WTC11 (cell line): ENCODE results near the gene RXRA. TPM values are rescaled to one million over a fixed set of nuclear protein-coding genes. Genes with fewer than 3 reads are reported as not detected.

ENCODE experiments used
- ATAC-seq: fragments of 200-7000 bp; cut with Tn5 transposase; 2 replicates; pipeline ENCODE4 v1.10.0; 2021; ENCODE audit warnings: mild to moderate bottlenecking, moderate library complexity
- CTCF ChIA-PET: fragments of 300-600 bp; sonication (Branson Sonifier 250); formaldehyde crosslinking; loops from one replicate; lab custom pipeline; 2021; ENCODE audit warnings: antibody characterized with exemption; lab: Charles Lee
- POLR2A ChIA-PET: fragments of 350-600 bp; sonication (Branson Sonifier 250); formaldehyde crosslinking; loops from one replicate; lab custom pipeline; 2021; ENCODE audit warnings: antibody characterized with exemption; lab: Charles Lee
- DNase-seq: peaks from one replicate; pipeline ENCODE4 v3.0.0; 2021; ENCODE audit warnings: low spot score
- H3K27ac Mint-ChIP-seq: 2 replicates; pipeline ENCODE4 v1.8.0; 2021; ENCODE audit warnings: mixed read lengths
- H3K27me3 Mint-ChIP-seq: 2 replicates; pipeline ENCODE4 v1.8.0; 2021; ENCODE audit warnings: low read depth, mild to moderate bottlenecking, moderate library complexity, mixed read lengths
- H3K36me3 Mint-ChIP-seq: 2 replicates; pipeline ENCODE4 v1.8.0; 2021; ENCODE audit warnings: mixed read lengths
- H3K4me1 Mint-ChIP-seq: 2 replicates; pipeline ENCODE4 v1.8.0; 2022; ENCODE audit warnings: mixed read lengths
- H3K4me3 Mint-ChIP-seq: 2 replicates; pipeline ENCODE4 v1.8.0; 2021; ENCODE audit warnings: mild to moderate bottlenecking, moderate library complexity, mixed read lengths
- H3K9me3 Mint-ChIP-seq: 2 replicates; pipeline ENCODE4 v1.8.0; 2021; ENCODE audit warnings: mixed read lengths
- ATF1 ChIP-seq: sonication (generic); formaldehyde crosslinking; IDR thresholded peaks from 2 replicates; pipeline ENCODE4 v1.8.1; 2023; ENCODE audit warnings: mild to moderate bottlenecking, moderate library complexity, missing genetic modification reagents
- CREB1 ChIP-seq: sonication (generic); formaldehyde crosslinking; IDR thresholded peaks from 2 replicates; pipeline ENCODE4 v1.8.0; 2023; ENCODE audit warnings: mild to moderate bottlenecking, missing genetic modification reagents
- EMX1 ChIP-seq: fragments of 250-450 bp; sonication (Bioruptor Pico); IDR thresholded peaks from 2 replicates; pipeline ENCODE4 v1.8.0; 2021; ENCODE audit warnings: mild to moderate bottlenecking
- FOXJ3 ChIP-seq: sonication (generic); formaldehyde crosslinking; IDR thresholded peaks from 2 replicates; pipeline ENCODE4 v1.9.0; 2021; ENCODE audit warnings: missing genetic modification reagents, mild to moderate bottlenecking, borderline replicate concordance
- FOXP4 ChIP-seq: sonication (generic); formaldehyde crosslinking; IDR thresholded peaks from 2 replicates; pipeline ENCODE4 v1.8.0; 2022; ENCODE audit warnings: mild to moderate bottlenecking, missing genetic modification reagents
- HMGA2 ChIP-seq: fragments of 250-450 bp; sonication (Bioruptor Pico); IDR thresholded peaks from 2 replicates; pipeline ENCODE4 v1.4.0; 2021; ENCODE audit warnings: mild to moderate bottlenecking, moderate library complexity
- NFATC4 ChIP-seq: fragments of 250-450 bp; sonication (Bioruptor Pico); IDR thresholded peaks from 2 replicates; pipeline ENCODE4 v1.9.0; 2021; ENCODE audit warnings: mild to moderate bottlenecking
- NFE2L1 ChIP-seq: sonication (generic); formaldehyde crosslinking; IDR thresholded peaks from 2 replicates; pipeline ENCODE4 v1.8.1; 2023; ENCODE audit warnings: missing genetic modification reagents
- OVOL2 ChIP-seq: fragments of 250-450 bp; sonication (Bioruptor Pico); IDR thresholded peaks from 2 replicates; pipeline ENCODE4 v1.9.0; 2021; ENCODE audit warnings: mild to moderate bottlenecking, borderline replicate concordance
- PREB ChIP-seq: sonication (generic); formaldehyde crosslinking; IDR thresholded peaks from 2 replicates; pipeline ENCODE4 v1.8.1; 2022; ENCODE audit warnings: mild to moderate bottlenecking, missing genetic modification reagents, moderate library complexity, borderline replicate concordance
- SP1 ChIP-seq: sonication (generic); formaldehyde crosslinking; conservative IDR thresholded peaks from 2 replicates; pipeline ENCODE4 v1.8.1; 2022; ENCODE audit warnings: missing genetic modification reagents
- ZBTB43 ChIP-seq: sonication (generic); formaldehyde crosslinking; IDR thresholded peaks from 2 replicates; pipeline ENCODE4 v1.8.1; 2023; ENCODE audit warnings: mild to moderate bottlenecking, missing genetic modification reagents
- ZNF121 ChIP-seq: sonication (generic); formaldehyde crosslinking; IDR thresholded peaks from 2 replicates; pipeline ENCODE4 v1.8.0; 2023; ENCODE audit warnings: missing genetic modification reagents
- ZNF416 ChIP-seq: fragments of 250-450 bp; sonication (Bioruptor Pico); IDR thresholded peaks from 2 replicates; pipeline ENCODE4 v1.9.0; 2021; ENCODE audit warnings: mild to moderate bottlenecking, inconsistent platforms
- ZNF423 ChIP-seq: fragments of 250-450 bp; sonication (Bioruptor Pico); IDR thresholded peaks from 2 replicates; pipeline ENCODE4 v2.1.2; 2022; ENCODE audit warnings: mild to moderate bottlenecking, moderate library complexity
- ZNF671 ChIP-seq: fragments of 250-450 bp; sonication (Bioruptor Pico); IDR thresholded peaks from 2 replicates; pipeline ENCODE4 v1.8.0; 2021; ENCODE audit warnings: mild to moderate bottlenecking
- total RNA-seq: library from RNA; stranded (reverse); gene quantifications from 3 replicates; pipeline ENCODE4 v1.2.3, GENCODE V29; 2021
- TF ChIP-seq, protein P1 (sequence below): fragments of 250-450 bp; sonication (Bioruptor Pico); IDR thresholded peaks from 2 replicates; pipeline ENCODE4 v1.9.0; 2021; ENCODE audit warnings: moderate library complexity, mild to moderate bottlenecking, inconsistent platforms, borderline replicate concordance
- TF ChIP-seq, protein P2 (sequence below): fragments of 200-600 bp; IDR thresholded peaks from 2 replicates; pipeline ENCODE4 v1.8.0; 2022; ENCODE audit warnings: antibody characterized with exemption
- TF ChIP-seq, protein P3 (sequence below): sonication (generic); formaldehyde crosslinking; IDR thresholded peaks from 2 replicates; pipeline ENCODE4 v1.8.1; 2023; ENCODE audit warnings: mild to moderate bottlenecking, missing genetic modification reagents
- TF ChIP-seq, protein P4 (sequence below): sonication (generic); formaldehyde crosslinking; IDR thresholded peaks from 2 replicates; pipeline ENCODE4 v1.8.0; 2022; ENCODE audit warnings: mild to moderate bottlenecking, missing genetic modification reagents

The RXRA gene
- total RNA-seq, 1 experiment from 2014 or later, result 27.5 TPM

DNA sequence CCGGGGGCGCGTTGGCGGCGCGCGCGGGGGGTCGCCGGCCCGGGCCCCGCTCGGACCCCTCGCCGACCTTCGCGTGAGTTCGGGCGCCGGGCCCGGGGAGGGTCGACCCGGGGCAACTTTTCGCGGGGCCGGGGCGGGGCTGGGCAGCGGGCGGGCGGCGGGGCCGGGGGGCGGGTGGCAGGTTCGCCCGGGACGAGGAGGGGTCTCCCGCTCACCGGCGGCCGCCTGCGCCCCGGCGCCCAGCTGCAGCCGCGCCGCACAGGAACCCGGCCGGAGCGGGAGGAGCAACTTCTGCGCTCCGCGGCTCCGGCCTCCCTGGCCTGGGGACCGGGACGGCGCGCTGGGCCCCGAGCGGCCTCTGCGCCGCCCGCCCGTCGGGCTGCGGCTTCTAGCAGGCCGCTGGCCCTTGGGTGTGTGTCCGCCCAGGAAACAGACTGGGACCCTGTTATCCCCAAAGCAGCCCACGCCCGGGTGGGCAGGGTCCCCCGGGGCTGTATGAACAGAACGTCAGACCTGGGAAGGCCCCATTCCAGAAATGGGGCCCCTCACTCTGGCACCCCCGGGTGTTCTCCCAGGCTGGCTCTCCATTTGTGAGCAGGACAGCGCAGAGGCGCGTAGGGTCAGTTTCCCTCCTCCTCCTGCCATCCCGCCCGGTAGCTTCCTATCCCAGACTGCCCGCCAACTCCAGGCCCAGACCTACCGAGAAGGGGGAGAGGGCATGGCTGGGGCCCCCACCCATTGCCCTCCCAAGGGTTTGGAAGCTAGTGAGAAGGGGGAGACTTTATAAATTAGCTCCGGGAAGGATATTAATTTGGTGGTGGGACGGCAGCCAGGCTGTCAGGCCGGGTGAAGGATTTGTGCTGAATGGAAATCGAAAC lies 708 bp downstream of the RXRA start:
- ChIA-PET CTCF (interaction anchor here (0.9 to 2.2 kb wide), 5 partner anchors 29 to 545 kb away, joined by 3 to 11 read pairs (median 4); no protein-coding TSS in a partner anchor), POLR2A (no interaction called here)
- H3K27ac Mint-ChIP-seq, result no peak overlapping the region
- H3K4me1 Mint-ChIP-seq, result peaks cover 37% of the 10 kb centered on the region
- no peaks in the 10 kb centered on the region for H3K36me3 Mint-ChIP-seq
- DNase-seq (no peak), ATAC-seq (peak; percentile 10)
- TF ChIP-seq ZNF671 (CRISPR knock-in tag) (no peak), SP1 (CRISPR knock-in tag) (no peak), ZBTB43 (CRISPR knock-in tag) (no peak), NFATC4 (CRISPR knock-in tag) (no peak), HMGA2 (no peak), FOXJ3 (CRISPR knock-in tag) (no peak), CREB1 (no peak), NFE2L1 (CRISPR knock-in tag) (no peak), ATF1 (CRISPR knock-in tag) (no peak), ZNF423 (no peak), ZNF121 (CRISPR knock-in tag) (no peak), OVOL2 (CRISPR knock-in tag) (no peak), FOXP4 (CRISPR knock-in tag) (no peak), PREB (CRISPR knock-in tag) (no peak), ZNF416 (no peak), EMX1 (CRISPR knock-in tag) (no peak)
- TF ChIP-seq, protein P1, sequence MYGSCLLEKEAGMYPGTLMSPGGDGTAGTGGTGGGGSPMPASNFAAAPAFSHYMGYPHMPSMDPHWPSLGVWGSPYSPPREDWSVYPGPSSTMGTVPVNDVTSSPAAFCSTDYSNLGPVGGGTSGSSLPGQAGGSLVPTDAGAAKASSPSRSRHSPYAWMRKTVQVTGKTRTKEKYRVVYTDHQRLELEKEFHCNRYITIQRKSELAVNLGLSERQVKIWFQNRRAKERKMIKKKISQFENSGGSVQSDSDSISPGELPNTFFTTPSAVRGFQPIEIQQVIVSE (CRISPR knock-in tag), result no peak
- TF ChIP-seq, protein P2, sequence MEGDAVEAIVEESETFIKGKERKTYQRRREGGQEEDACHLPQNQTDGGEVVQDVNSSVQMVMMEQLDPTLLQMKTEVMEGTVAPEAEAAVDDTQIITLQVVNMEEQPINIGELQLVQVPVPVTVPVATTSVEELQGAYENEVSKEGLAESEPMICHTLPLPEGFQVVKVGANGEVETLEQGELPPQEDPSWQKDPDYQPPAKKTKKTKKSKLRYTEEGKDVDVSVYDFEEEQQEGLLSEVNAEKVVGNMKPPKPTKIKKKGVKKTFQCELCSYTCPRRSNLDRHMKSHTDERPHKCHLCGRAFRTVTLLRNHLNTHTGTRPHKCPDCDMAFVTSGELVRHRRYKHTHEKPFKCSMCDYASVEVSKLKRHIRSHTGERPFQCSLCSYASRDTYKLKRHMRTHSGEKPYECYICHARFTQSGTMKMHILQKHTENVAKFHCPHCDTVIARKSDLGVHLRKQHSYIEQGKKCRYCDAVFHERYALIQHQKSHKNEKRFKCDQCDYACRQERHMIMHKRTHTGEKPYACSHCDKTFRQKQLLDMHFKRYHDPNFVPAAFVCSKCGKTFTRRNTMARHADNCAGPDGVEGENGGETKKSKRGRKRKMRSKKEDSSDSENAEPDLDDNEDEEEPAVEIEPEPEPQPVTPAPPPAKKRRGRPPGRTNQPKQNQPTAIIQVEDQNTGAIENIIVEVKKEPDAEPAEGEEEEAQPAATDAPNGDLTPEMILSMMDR, result no peak
- TF ChIP-seq, protein P3, sequence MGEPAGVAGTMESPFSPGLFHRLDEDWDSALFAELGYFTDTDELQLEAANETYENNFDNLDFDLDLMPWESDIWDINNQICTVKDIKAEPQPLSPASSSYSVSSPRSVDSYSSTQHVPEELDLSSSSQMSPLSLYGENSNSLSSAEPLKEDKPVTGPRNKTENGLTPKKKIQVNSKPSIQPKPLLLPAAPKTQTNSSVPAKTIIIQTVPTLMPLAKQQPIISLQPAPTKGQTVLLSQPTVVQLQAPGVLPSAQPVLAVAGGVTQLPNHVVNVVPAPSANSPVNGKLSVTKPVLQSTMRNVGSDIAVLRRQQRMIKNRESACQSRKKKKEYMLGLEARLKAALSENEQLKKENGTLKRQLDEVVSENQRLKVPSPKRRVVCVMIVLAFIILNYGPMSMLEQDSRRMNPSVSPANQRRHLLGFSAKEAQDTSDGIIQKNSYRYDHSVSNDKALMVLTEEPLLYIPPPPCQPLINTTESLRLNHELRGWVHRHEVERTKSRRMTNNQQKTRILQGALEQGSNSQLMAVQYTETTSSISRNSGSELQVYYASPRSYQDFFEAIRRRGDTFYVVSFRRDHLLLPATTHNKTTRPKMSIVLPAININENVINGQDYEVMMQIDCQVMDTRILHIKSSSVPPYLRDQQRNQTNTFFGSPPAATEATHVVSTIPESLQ, result no peak
- TF ChIP-seq, protein P4, sequence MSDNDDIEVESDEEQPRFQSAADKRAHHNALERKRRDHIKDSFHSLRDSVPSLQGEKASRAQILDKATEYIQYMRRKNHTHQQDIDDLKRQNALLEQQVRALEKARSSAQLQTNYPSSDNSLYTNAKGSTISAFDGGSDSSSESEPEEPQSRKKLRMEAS (CRISPR knock-in tag), result no peak
- H3K9me3 Mint-ChIP-seq, result no peaks in the 10 kb centered on the region
- peak overlapping the region; percentile 60 for H3K4me3 Mint-ChIP-seq
- no peaks in the 10 kb centered on the region for H3K27me3 Mint-ChIP-seq
